Calu3 (cell line): ENCODE data around the gene PGM1. TPM values are rescaled to one million over a fixed set of nuclear protein-coding genes. Genes with fewer than 3 reads are reported as not detected.
A peak's percentile ranks its signal among the peaks of the same experiment; 100 is the strongest.

Experiments
- Bru-seq: library from RNA; stranded (reverse); fragments of 400-500 nt; gene quantifications from one replicate; lab custom pipeline; 2021; lab: Mats Ljungman, UMichigan
- BruChase-seq, 2 experiments: library from RNA; stranded (reverse); fragments of 400-500 nt; gene quantifications; one replicate each; lab custom pipeline; 2021; lab: Mats Ljungman, UMichigan
- BruUV-seq: library from RNA; stranded (reverse); fragments of 400-500 nt; replicated peaks from 2 replicates; lab custom pipeline; 2021; lab: Mats Ljungman, UMichigan
- CTCF ChIA-PET: fragments of 300-600 bp; sonication (Branson Sonifier 250); formaldehyde crosslinking; loops from one replicate; lab custom pipeline; 2022; ENCODE audit warnings: antibody characterized with exemption; lab: Charles Lee
- DNase-seq: peaks from one replicate; pipeline ENCODE4 v3.0.0; 2022
- H3K27ac Mint-ChIP-seq: one replicate; pipeline ENCODE4 v1.8.0; 2022; ENCODE audit warnings: mixed read lengths; ENCODE audit not compliant: unreplicated experiment
- H3K27me3 Mint-ChIP-seq: one replicate; pipeline ENCODE4 v1.8.0; 2022; ENCODE audit warnings: mixed read lengths; ENCODE audit not compliant: unreplicated experiment
- H3K36me3 Mint-ChIP-seq: one replicate; pipeline ENCODE4 v1.8.0; 2022; ENCODE audit warnings: mild to moderate bottlenecking, moderate library complexity, mixed read lengths; ENCODE audit not compliant: insufficient read depth, unreplicated experiment
- H3K4me1 Mint-ChIP-seq: one replicate; pipeline ENCODE4 v1.8.0; 2022; ENCODE audit warnings: mild to moderate bottlenecking, low read depth, mixed read lengths; ENCODE audit not compliant: unreplicated experiment
- H3K4me3 Mint-ChIP-seq: one replicate; pipeline ENCODE4 v1.8.0; 2022; ENCODE audit warnings: mild to moderate bottlenecking, low read depth, moderate library complexity, mixed read lengths; ENCODE audit not compliant: unreplicated experiment
- H3K9me3 Mint-ChIP-seq: one replicate; pipeline ENCODE4 v1.8.0; 2022; ENCODE audit warnings: low read depth, mixed read lengths; ENCODE audit not compliant: unreplicated experiment
- CTCF ChIP-seq: fragments of 200-600 bp; IDR thresholded peaks from one replicate; pipeline ENCODE4 v1.8.0; 2022; ENCODE audit warnings: antibody characterized with exemption; ENCODE audit not compliant: unreplicated experiment
- intact Hi-C: fragments of 100-400 bp; cut with micrococcal nuclease; formaldehyde crosslinking; loops from one replicate; pipeline ENCODE4 v1.10.0; 2022; ENCODE audit not compliant: unreplicated experiment
- long read RNA-seq: library from polyadenylated mRNA; stranded (forward); transcript quantifications from one replicate; pipeline ENCODE4 v2.0.0, GENCODE V29; 2022
- total RNA-seq: library from RNA; stranded (reverse); gene quantifications from 2 replicates; pipeline ENCODE4 v1.2.3, GENCODE V29; 2022

The PGM1 gene
- 52.9 and 56.6 TPM in 2 replicates for total RNA-seq
- Bru-seq, nascent RNA: percentile 67 among the genes with signal in this experiment
- BruChase-seq, experiment 1, labeled RNA remaining after a 6-hour chase: percentile 65 among the genes with signal in this experiment
- BruChase-seq, experiment 2, labeled RNA remaining after a 2-hour chase: percentile 58 among the genes with signal in this experiment
- long read RNA-seq, transcript PGM1-202 (11 exons, 2,472 nt): major isoform, 102 of 113 reads
- long read RNA-seq, partial matches to known transcripts: 3 of 113 reads
- long read RNA-seq, other reads (novel, unspliced or antisense): 8 of 113 reads

- no TSS peak for BruUV-seq
- TF ChIP-seq CTCF: no peak
- no peaks in the 10 kb centered on the region for H3K27me3 Mint-ChIP-seq
- no peaks in the 10 kb centered on the region for H3K9me3 Mint-ChIP-seq
- H3K27ac Mint-ChIP-seq: peak within 1 kb of the TSS; percentile 92
- CTCF ChIA-PET: interaction anchor here (0.9 to 1.2 kb wide), 2 partner anchors 18 to 20 kb away, joined by 3 read pairs; no protein-coding TSS in a partner anchor
- H3K4me1 Mint-ChIP-seq: peaks cover 20% of the 10 kb centered on the region
- H3K4me3 Mint-ChIP-seq: peak within 1 kb of the TSS; percentile 99
- intact Hi-C loops: no loop called here
- peaks cover 27% of the 10 kb centered on the region for H3K36me3 Mint-ChIP-seq
- DNase-seq: peak; percentile 70
These were observed at the start of gene PGM1 for GRCh38 chr1:63593303-63593885. Gene PGM1 (plus strand): TSS chr1:63593411. CDS start chr1:63593489, 78 bp downstream.

- H3K36me3 Mint-ChIP-seq: peaks cover 4% of the 10 kb centered on the region
- no peak for DNase-seq
- H3K27ac Mint-ChIP-seq: no peak overlapping the region
- H3K9me3 Mint-ChIP-seq: no peaks in the 10 kb centered on the region
- intact Hi-C loops: no loop called here
- H3K4me3 Mint-ChIP-seq: no peak overlapping the region
- no TSS peak for BruUV-seq
- no peaks in the 10 kb centered on the region for H3K27me3 Mint-ChIP-seq
- CTCF ChIA-PET: interaction anchor here (0.5 to 0.6 kb wide), 2 partner anchors 9 to 178 kb away, joined by 3 to 4 read pairs; no protein-coding TSS in a partner anchor
- TF ChIP-seq CTCF: no peak
- H3K4me1 Mint-ChIP-seq: no peaks in the 10 kb centered on the region
These were observed 47.4 kb upstream of the PGM1 start for GRCh38 chr1:63545780-63546179.

- no peak for TF ChIP-seq CTCF
- intact Hi-C loops: no loop called here
- no peak overlapping the region for H3K4me3 Mint-ChIP-seq
- no peak overlapping the region for H3K27ac Mint-ChIP-seq
- BruUV-seq: no TSS peak
- CTCF ChIA-PET: no interaction called here
- DNase-seq: no peak
- H3K4me1 Mint-ChIP-seq: no peaks in the 10 kb centered on the region
- no peaks in the 10 kb centered on the region for H3K9me3 Mint-ChIP-seq
- peaks cover 4% of the 10 kb centered on the region for H3K36me3 Mint-ChIP-seq
- H3K27me3 Mint-ChIP-seq: no peaks in the 10 kb centered on the region
These were observed 45.5 kb upstream of the PGM1 start for GRCh38 chr1:63547621-63548294.

- Mint-ChIP-seq H3K27me3 (no peaks in the 10 kb centered on the region), H3K9me3 (no peaks in the 10 kb centered on the region), H3K36me3 (peaks cover 4% of the 10 kb centered on the region), H3K27ac (no peak overlapping the region), H3K4me1 (no peaks in the 10 kb centered on the region), H3K4me3 (no peak overlapping the region)
- TF ChIP-seq CTCF: no peak
- no peak for DNase-seq
- BruUV-seq: no TSS peak
- intact Hi-C loops: no loop called here
- CTCF ChIA-PET: no interaction called here
These were observed 44.9 kb upstream of the PGM1 start for GRCh38 chr1:63548303-63548702.
